Stomach (tissue), 9 donors: Measurements from ENCODE around the gene TRMO. TPM values are rescaled to one million over a fixed set of nuclear protein-coding genes. Genes with fewer than 3 reads are reported as not detected.

Experiments
- DNase-seq, 2 donors: peaks; one replicate each; pipeline versions ENCODE4 v3.0.0 to v3.0.0-alpha.2; 2013 to 2019
- H3K27ac ChIP-seq, 5 donors: fragments of 200-600 bp in 4 of 5; sonication (generic) in 4 of 5; one replicate each; pipeline ENCODE4 v1.5.1; 2013 to 2019; ENCODE audit warnings: mild to moderate bottlenecking in 1 of 5, moderate library complexity in 1 of 5
- H3K27me3 ChIP-seq, 3 donors: fragments of 200-600 bp; sonication (generic); one replicate each; pipeline ENCODE4 v1.5.1; 2017 to 2019; ENCODE audit warnings: mixed run types in 1 of 3
- H3K36me3 ChIP-seq, 4 donors: fragments of 200-600 bp; sonication (generic); 1 replicate in 3 of 4; 2 replicates in 1 of 4; pipeline ENCODE4 v1.5.1; 2016 to 2019
- H3K4me1 ChIP-seq, 4 donors: fragments of 200-600 bp; sonication (generic); one replicate each; pipeline ENCODE4 v1.5.1; 2016 to 2019
- H3K4me3 ChIP-seq, 4 donors: fragments of 200-600 bp; sonication (generic) in 3 of 4; one replicate each; pipeline ENCODE4 v1.5.1; 2016 to 2019; ENCODE audit warnings: mild to moderate bottlenecking in 1 of 4
- H3K9me3 ChIP-seq, 4 donors: fragments of 200-600 bp; sonication (generic); one replicate each; pipeline ENCODE4 v1.5.1; 2016 to 2019
- EP300 ChIP-seq: sonication (generic); formaldehyde crosslinking; IDR thresholded peaks from one replicate; pipeline ENCODE4 v1.6.1; 2017; ENCODE audit warnings: antibody characterized with exemption
- POLR2A ChIP-seq, 4 donors: fragments of 450-650 bp; IDR thresholded peaks; one replicate each; pipeline ENCODE4 v1.6.1; 2016; ENCODE audit warnings: antibody characterized with exemption in 4 of 4, control low read depth in 2 of 4, mild to moderate bottlenecking in 1 of 4, moderate library complexity in 1 of 4
- POLR2AphosphoS5 ChIP-seq, 3 donors: sonication (generic); formaldehyde crosslinking; IDR thresholded peaks; one replicate each; pipeline ENCODE4 v1.6.1; 2016; ENCODE audit warnings: antibody characterized with exemption in 3 of 3
- WGBS, 5 donors: extraction: QIAGEN DNeasy Blood & Tissue Kit in 3 of 5; methylation state at CpG; one replicate each; pipeline versions ENCODE4 v1.1.5 to v1.1.7; 2013 to 2018; 5-methylcytosine and 5-hydroxymethylcytosine counted together
- intact Hi-C: fragments of 100-400 bp; cut with DNase I; formaldehyde crosslinking; loops from one replicate; pipeline ENCODE4 v1.15.1; 2023; ENCODE audit warnings: low total_unique reads
- polyA plus RNA-seq, 3 donors: library from polyadenylated mRNA; stranded (reverse); fragments of 200-250 nt; gene quantifications; one replicate each; pipeline ENCODE4 v1.2.3, GENCODE V29; 2013
- total RNA-seq, 5 donors: library from RNA; depleted of rRNA; stranded (reverse); fragments of >200 nt; gene quantifications; one replicate each; pipeline versions ENCODE4 v1.1.0 to v1.2.3, GENCODE V29; 2014 to 2016
- TF ChIP-seq, protein P1 (sequence below), 7 experiments: fragments of 450-650 bp in 4 of 7; fragments of 200-600 bp in 3 of 7; sonication (generic) in 3 of 7; IDR thresholded peaks; one replicate each; pipeline ENCODE4 v1.5.1; 2016 to 2019; ENCODE audit warnings: antibody characterized with exemption in 7 of 7, control low read depth in 2 of 7, mild to moderate bottlenecking in 1 of 7
- donor health status: healthy with polysubstance abuse.
- donor health status: Bipolar disorder and iron deficiency.
- donor health status: healthy.

TRMO gene
- total and polyA plus RNA-seq, 8 donors = 2.9 to 98.2 (median 10.4) TPM

DNA sequence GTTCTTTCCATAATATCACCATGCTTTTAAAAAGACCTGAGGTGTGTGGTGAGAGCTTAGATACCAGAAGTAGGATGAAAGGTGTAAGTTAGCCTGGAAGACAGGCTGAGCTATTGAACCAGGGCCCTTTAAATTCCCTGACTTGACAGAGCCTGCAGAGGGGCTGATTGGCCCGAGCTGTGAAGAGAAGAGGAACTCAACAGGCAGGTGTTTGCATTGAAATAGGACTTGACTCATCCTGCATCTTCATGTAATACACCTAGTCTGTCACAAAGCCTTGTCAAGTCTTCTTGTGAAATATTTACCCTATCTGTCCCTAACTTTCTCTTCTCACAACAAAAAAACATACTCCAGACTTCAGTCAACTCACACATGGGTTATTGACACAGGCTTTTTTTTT lies 44.2 kb upstream of the TRMO start:
- intact Hi-C loops = no loop called here
- Histone ChIP-seq H3K4me3 (no peak overlapping the region), H3K4me1 (no peaks in the 10 kb centered on the region), H3K27me3 (peaks cover 0 to 29% (median 0%) of the 10 kb centered on the region in 3 donors), H3K9me3 (no peaks in the 10 kb centered on the region), H3K27ac (no peak overlapping the region), H3K36me3 (no peaks in the 10 kb centered on the region)
- no peak for TF ChIP-seq POLR2A (IDR thresholded peaks at IDR 0.05)
- TF ChIP-seq, protein P1, sequence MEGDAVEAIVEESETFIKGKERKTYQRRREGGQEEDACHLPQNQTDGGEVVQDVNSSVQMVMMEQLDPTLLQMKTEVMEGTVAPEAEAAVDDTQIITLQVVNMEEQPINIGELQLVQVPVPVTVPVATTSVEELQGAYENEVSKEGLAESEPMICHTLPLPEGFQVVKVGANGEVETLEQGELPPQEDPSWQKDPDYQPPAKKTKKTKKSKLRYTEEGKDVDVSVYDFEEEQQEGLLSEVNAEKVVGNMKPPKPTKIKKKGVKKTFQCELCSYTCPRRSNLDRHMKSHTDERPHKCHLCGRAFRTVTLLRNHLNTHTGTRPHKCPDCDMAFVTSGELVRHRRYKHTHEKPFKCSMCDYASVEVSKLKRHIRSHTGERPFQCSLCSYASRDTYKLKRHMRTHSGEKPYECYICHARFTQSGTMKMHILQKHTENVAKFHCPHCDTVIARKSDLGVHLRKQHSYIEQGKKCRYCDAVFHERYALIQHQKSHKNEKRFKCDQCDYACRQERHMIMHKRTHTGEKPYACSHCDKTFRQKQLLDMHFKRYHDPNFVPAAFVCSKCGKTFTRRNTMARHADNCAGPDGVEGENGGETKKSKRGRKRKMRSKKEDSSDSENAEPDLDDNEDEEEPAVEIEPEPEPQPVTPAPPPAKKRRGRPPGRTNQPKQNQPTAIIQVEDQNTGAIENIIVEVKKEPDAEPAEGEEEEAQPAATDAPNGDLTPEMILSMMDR (IDR thresholded peaks at IDR 0.05) = no peak
- TF ChIP-seq EP300 = no peak
- no peak for TF ChIP-seq POLR2AphosphoS5 (IDR thresholded peaks at IDR 0.05)
- 13 to 33% (median 22%) methylated on average over 1 of the region's 1 CpG for WGBS, 5 donors
- no peak for DNase-seq

DNA sequence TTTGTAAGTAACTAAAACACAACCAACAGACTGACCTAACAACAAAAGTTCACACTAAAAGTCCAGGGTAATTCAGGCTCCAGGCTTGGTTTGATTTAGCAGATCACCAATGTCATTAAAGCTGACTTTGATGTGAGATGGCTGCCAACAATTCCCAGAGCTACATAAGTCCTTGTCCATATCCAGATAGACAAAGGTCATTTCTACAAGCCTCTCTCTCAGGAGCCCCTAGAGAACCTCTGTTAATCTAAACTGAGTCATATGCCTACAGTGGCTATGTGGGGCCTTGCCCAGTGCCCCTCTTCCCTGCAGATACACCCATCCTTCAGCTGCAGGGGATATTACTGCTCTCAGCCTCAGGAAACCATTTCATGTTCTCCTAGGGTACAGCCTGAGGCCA lies 42.6 kb upstream of the TRMO start:
- Histone ChIP-seq H3K9me3 (no peaks in the 10 kb centered on the region), H3K27me3 (peaks cover 0 to 16% (median 0%) of the 10 kb centered on the region in 3 donors), H3K36me3 (no peaks in the 10 kb centered on the region), H3K4me1 (no peaks in the 10 kb centered on the region), H3K4me3 (no peak overlapping the region), H3K27ac (no peak overlapping the region)
- TF ChIP-seq EP300 (no peak), POLR2AphosphoS5 (IDR thresholded peaks at IDR 0.05) (no peak), POLR2A (IDR thresholded peaks at IDR 0.05) (no peak)
- TF ChIP-seq, protein P1 (IDR thresholded peaks at IDR 0.05) = no peak
- intact Hi-C loops = no loop called here
- DNase-seq = no peak

DNA sequence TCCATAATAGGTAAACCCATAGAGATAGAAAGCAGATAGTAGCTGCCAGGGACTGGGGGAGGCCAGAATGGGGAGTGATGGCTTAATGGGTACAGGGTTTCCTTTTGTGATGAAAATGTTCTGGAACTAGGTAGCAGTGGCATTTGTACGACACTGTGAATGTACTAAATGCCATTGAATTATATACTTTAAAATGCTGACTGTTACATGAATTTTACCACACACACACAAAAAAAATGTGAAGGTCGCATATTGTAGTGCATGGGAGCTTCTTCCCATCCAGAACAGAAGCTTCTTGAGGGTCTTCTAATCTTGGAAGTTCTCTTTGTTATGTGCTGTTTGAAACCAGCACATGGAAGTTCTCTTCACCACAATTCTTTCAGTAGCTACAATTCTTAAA lies 40.9 kb upstream of the TRMO start:
- intact Hi-C loops = no loop called here
- no peak for DNase-seq
- Histone ChIP-seq H3K4me1 (no peaks in the 10 kb centered on the region), H3K36me3 (no peaks in the 10 kb centered on the region), H3K4me3 (no peak overlapping the region), H3K27ac (no peak overlapping the region), H3K9me3 (no peaks in the 10 kb centered on the region), H3K27me3 (peaks cover 0 to 16% (median 0%) of the 10 kb centered on the region in 3 donors)
- TF ChIP-seq EP300 = no peak
- TF ChIP-seq POLR2AphosphoS5 (IDR thresholded peaks at IDR 0.05) = no peak
- TF ChIP-seq POLR2A (IDR thresholded peaks at IDR 0.05) = no peak
- TF ChIP-seq, protein P1 (IDR thresholded peaks at IDR 0.05) = no peak
- 76 to 87% (median 78%) methylated on average over 2 of the region's 2 CpGs for WGBS, 5 donors

DNA sequence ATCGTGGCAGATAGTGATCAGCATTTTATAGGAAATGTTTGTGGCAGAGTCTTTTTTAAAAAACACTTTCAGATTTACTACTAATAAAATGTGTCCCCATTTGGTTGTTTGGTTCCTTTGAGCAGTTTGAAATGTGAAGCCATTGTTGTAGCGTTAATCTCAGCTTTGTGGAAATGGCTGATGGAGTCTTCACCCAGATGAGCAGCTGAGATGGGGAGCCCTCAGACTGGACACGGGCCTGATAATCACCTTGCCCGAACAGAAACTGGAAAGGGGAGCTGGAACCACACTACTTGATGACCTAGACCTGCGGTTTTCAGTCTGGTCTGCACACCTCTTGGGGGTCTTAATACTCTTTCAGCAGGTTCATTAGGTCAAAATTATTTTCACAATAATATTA lies 40.3 kb upstream of the TRMO start:
- DNase-seq = no peak
- no peak overlapping the region for H3K27ac ChIP-seq
- intact Hi-C loops = no loop called here
- no peaks in the 10 kb centered on the region for H3K4me1 ChIP-seq
- H3K4me3 ChIP-seq = no peak overlapping the region
- TF ChIP-seq, protein P1 (IDR thresholded peaks at IDR 0.05) = no peak
- TF ChIP-seq EP300 = no peak
- no peak for TF ChIP-seq POLR2A (IDR thresholded peaks at IDR 0.05)
- no peak for TF ChIP-seq POLR2AphosphoS5 (IDR thresholded peaks at IDR 0.05)
- H3K27me3 ChIP-seq = peaks cover 0 to 14% (median 0%) of the 10 kb centered on the region in 3 donors
- H3K36me3 ChIP-seq = no peaks in the 10 kb centered on the region
- WGBS, 5 donors = 82 to 91% (median 89%) methylated on average over 5 of the region's 5 CpGs
- H3K9me3 ChIP-seq = no peaks in the 10 kb centered on the region
